A673 (cell line): ENCODE results near the gene STK17A. TPM values are rescaled to one million over a fixed set of nuclear protein-coding genes. Genes with fewer than 3 reads are reported as not detected.

Experiments used
- Bru-seq: library from RNA; stranded (reverse); fragments of 400-500 nt; gene quantifications from one replicate; lab custom pipeline; 2021; lab: Mats Ljungman, UMichigan
- BruChase-seq, 2 experiments: library from RNA; stranded (reverse); fragments of 400-500 nt; gene quantifications; one replicate each; lab custom pipeline; 2021; lab: Mats Ljungman, UMichigan
- BruUV-seq: library from RNA; stranded (reverse); fragments of 400-500 nt; replicated peaks from 2 replicates; lab custom pipeline; 2021; lab: Mats Ljungman, UMichigan
- CTCF ChIA-PET: fragments of 300-600 bp; sonication (Branson Sonifier 250); formaldehyde crosslinking; loops from one replicate; lab custom pipeline; 2022; ENCODE audit warnings: antibody characterized with exemption; lab: Charles Lee
- POLR2A ChIA-PET: fragments of 300-600 bp; sonication (Branson Sonifier 250); formaldehyde crosslinking; loops from one replicate; lab custom pipeline; 2022; ENCODE audit warnings: antibody characterized with exemption; ENCODE audit not compliant: low non-redundant PET; lab: Charles Lee
- DNase-seq: peaks from one replicate; pipeline ENCODE4 v3.0.0-alpha.2; 2015; ENCODE audit warnings: low spot score
- H3K27ac ChIP-seq: fragments of 200-600 bp; sonication (generic); 2 replicates; pipeline ENCODE4 v1.5.1; 2016; ENCODE audit warnings: mixed run types, low read depth, mild to moderate bottlenecking, mixed read lengths, antibody characterized with exemption, low read length; ENCODE audit not compliant: poor library complexity, severe bottlenecking
- H3K27me3 ChIP-seq: fragments of 200-600 bp; sonication (generic); replicated peaks from 2 replicates; pipeline ENCODE4 v1.6.1; 2017; ENCODE audit warnings: mixed run types, low read depth, mild to moderate bottlenecking, mixed read lengths, antibody characterized with exemption, low read length; ENCODE audit not compliant: insufficient read depth, poor library complexity
- H3K36me3 ChIP-seq: fragments of 200-600 bp; sonication (generic); 2 replicates; pipeline ENCODE4 v1.6.1; 2016; ENCODE audit warnings: mixed run types, mild to moderate bottlenecking, mixed read lengths, antibody characterized with exemption, low read length; ENCODE audit not compliant: insufficient read depth, poor library complexity, severe bottlenecking
- H3K4me1 ChIP-seq: fragments of 200-600 bp; sonication (generic); 2 replicates; pipeline ENCODE4 v1.6.1; 2017; ENCODE audit warnings: mixed run types, mild to moderate bottlenecking, mixed read lengths, antibody characterized with exemption, low read length; ENCODE audit not compliant: insufficient read depth, poor library complexity, severe bottlenecking
- H3K4me3 ChIP-seq: fragments of 200-600 bp; sonication (generic); 2 replicates; pipeline ENCODE4 v1.5.1; 2016; ENCODE audit warnings: low read depth, mixed run types, mild to moderate bottlenecking, mixed read lengths, low read length; ENCODE audit not compliant: poor library complexity, severe bottlenecking
- H3K9me3 ChIP-seq: fragments of 200-600 bp; sonication (generic); 2 replicates; pipeline ENCODE4 v1.6.1; 2016; ENCODE audit warnings: mixed run types, low read depth, mild to moderate bottlenecking, mixed read lengths, antibody characterized with exemption, low read length; ENCODE audit not compliant: poor library complexity, severe bottlenecking
- EZH2 ChIP-seq: fragments of 200-600 bp; sonication (generic); IDR thresholded peaks from 2 replicates; pipeline ENCODE4 v1.6.1; 2017; ENCODE audit warnings: borderline replicate concordance, low read depth, mild to moderate bottlenecking, mixed read lengths, antibody characterized with exemption, low read length; ENCODE audit not compliant: poor library complexity, severe bottlenecking
- intact Hi-C: fragments of 100-400 bp; cut with micrococcal nuclease; formaldehyde crosslinking; loops from one replicate; pipeline ENCODE4 v1.10.0; 2022; ENCODE audit not compliant: unreplicated experiment
- long read RNA-seq: library from polyadenylated mRNA; stranded (forward); transcript quantifications from one replicate; pipeline ENCODE4 v2.0.0, GENCODE V29; 2022
- total RNA-seq: library from RNA; stranded (reverse); gene quantifications from 2 replicates; pipeline ENCODE4 v1.2.3, GENCODE V29; 2021
- TF ChIP-seq, protein P1 (sequence below): fragments of 300-800, 200-600 bp; sonication (generic); conservative IDR thresholded peaks from 2 replicates; pipeline ENCODE4 v1.5.1; 2017; ENCODE audit warnings: low read depth, mild to moderate bottlenecking, antibody characterized with exemption, low read length, moderate library complexity, mixed read lengths

The STK17A gene
- total RNA-seq (17.1 and 27.3 TPM in 2 replicates), Bru-seq, nascent RNA (percentile 84 among the genes with signal in this experiment), BruChase-seq, experiment 1, labeled RNA remaining after a 2-hour chase (percentile 76 among the genes with signal in this experiment), BruChase-seq, experiment 2, labeled RNA remaining after a 6-hour chase (percentile 68 among the genes with signal in this experiment)
- long read RNA-seq, transcript STK17A-201 (7 exons, 3,368 nt): major isoform, 35 of 52 reads
- long read RNA-seq, partial matches to known transcripts: 5 of 52 reads
- long read RNA-seq, other reads (novel, unspliced or antisense): 12 of 52 reads

DNA sequence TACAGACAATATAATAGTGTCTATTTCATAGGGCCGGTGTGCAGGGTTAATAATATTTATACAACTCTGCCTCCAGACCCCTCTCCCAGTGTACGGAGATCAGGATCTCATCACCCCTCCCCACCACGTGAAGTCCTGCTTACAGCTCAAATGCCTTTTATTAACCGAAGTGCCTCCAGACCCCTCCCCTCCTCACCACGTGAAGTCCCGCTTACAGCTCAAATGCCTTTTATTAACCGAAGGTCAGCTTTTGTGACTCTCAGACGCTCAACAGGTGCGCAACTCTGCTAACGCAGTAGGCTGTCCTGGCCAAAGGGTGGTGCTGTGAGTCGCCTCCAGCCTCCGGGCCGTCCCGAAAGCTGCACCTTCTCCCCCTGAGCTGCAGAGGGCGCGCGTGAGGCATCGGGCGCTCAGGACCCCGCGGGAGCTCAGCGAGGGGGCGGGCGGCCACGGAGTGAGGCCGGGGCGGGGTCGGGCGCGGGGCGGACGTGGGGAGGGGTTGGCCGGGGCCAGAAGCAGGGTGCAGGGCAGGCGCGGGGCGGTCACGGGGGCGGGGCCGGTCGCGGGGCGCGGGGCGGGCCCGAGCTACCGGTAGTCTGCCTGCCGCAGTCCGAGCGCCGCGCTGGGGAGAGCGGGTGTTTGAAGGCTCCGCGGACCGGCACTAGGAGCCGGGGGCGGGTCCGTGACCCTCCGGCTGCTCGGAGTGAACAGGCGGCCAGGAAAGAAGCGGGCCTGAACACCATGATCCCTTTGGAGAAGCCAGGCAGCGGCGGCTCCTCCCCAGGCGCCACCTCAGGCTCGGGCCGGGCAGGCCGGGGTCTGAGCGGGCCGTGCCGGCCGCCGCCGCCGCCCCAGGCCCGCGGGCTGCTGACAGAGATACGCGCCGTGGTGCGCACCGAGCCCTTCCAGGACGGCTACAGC, at the start of gene STK17A:
Gene STK17A (plus strand): TSS at position 606 of the 921 bp plus-strand sequence. CDS start 136 bp downstream, at position 742.
- peak within 1 kb of the TSS; percentile 89 for H3K4me3 ChIP-seq
- intact Hi-C loops: loop anchor here (1.0 to 2.0 kb wide), 3 partner anchors 118 to 256 kb away; no protein-coding TSS in a partner anchor
- no TSS peak for BruUV-seq
- ChIA-PET CTCF (interaction anchor here (0.5 to 2.3 kb wide), 25 partner anchors 10 to 257 kb away, joined by 3 to 141 read pairs (median 6); no protein-coding TSS in a partner anchor), POLR2A (interaction anchor here (0.6 to 1.0 kb wide), 8 partner anchors 9 to 341 kb away, joined by 3 to 7 read pairs (median 4); no protein-coding TSS in a partner anchor)
- peak; percentile 94 for DNase-seq
- no peaks in the 10 kb centered on the region for H3K9me3 ChIP-seq
- peak within 1 kb of the TSS; percentile 88 for H3K27ac ChIP-seq
- H3K4me1 ChIP-seq: peaks cover 30% of the 10 kb centered on the region
- no peaks in the 10 kb centered on the region for H3K36me3 ChIP-seq
- peaks cover 5% of the 10 kb centered on the region for H3K27me3 ChIP-seq
- TF ChIP-seq, protein P1, sequence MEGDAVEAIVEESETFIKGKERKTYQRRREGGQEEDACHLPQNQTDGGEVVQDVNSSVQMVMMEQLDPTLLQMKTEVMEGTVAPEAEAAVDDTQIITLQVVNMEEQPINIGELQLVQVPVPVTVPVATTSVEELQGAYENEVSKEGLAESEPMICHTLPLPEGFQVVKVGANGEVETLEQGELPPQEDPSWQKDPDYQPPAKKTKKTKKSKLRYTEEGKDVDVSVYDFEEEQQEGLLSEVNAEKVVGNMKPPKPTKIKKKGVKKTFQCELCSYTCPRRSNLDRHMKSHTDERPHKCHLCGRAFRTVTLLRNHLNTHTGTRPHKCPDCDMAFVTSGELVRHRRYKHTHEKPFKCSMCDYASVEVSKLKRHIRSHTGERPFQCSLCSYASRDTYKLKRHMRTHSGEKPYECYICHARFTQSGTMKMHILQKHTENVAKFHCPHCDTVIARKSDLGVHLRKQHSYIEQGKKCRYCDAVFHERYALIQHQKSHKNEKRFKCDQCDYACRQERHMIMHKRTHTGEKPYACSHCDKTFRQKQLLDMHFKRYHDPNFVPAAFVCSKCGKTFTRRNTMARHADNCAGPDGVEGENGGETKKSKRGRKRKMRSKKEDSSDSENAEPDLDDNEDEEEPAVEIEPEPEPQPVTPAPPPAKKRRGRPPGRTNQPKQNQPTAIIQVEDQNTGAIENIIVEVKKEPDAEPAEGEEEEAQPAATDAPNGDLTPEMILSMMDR: peak; percentile 99
- no peak for TF ChIP-seq EZH2

DNA sequence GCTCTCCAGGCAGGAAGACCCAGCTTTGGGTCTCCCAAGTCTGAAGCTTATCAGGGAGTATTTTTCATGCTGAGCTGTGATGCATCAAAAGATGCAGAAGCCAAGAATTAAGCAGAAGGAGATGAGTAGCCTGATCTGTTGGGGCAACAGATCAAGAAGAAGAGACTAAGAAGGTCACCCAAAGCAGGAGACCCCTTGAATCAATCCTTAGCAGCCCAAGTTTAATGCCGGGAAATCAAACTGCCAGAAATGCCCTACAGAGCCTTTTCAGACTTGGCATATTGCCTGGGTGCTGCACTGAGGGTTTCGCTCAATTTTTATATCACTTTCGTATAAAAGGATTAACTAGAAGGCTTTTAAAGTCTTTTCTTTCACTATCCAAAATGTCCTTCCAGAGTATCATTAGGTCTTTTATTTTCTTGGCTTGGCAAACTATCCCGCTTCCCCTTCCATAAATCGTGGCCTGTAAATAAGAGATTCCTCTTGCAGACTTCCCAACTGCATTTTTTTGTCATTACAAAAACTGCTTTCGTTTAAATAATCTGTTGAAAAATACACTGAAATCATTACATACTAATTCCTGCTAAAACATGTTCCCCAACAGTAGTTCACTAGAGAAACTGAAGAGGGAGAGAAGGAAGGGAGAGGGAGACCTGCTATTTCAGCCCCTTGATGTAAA, 49.0 kb upstream of the STK17A start:
- TF ChIP-seq EZH2: no peak
- TF ChIP-seq, protein P1: no peak
- peak; percentile 59 for DNase-seq
- ChIA-PET POLR2A (no interaction called here), CTCF (no interaction called here)
- H3K27me3 ChIP-seq: no peaks in the 10 kb centered on the region
- intact Hi-C loops: no loop called here
- no peaks in the 10 kb centered on the region for H3K36me3 ChIP-seq
- no peak overlapping the region for H3K27ac ChIP-seq
- H3K9me3 ChIP-seq: no peaks in the 10 kb centered on the region
- peaks cover 13% of the 10 kb centered on the region for H3K4me1 ChIP-seq
- no peak overlapping the region for H3K4me3 ChIP-seq
- no TSS peak for BruUV-seq

DNA sequence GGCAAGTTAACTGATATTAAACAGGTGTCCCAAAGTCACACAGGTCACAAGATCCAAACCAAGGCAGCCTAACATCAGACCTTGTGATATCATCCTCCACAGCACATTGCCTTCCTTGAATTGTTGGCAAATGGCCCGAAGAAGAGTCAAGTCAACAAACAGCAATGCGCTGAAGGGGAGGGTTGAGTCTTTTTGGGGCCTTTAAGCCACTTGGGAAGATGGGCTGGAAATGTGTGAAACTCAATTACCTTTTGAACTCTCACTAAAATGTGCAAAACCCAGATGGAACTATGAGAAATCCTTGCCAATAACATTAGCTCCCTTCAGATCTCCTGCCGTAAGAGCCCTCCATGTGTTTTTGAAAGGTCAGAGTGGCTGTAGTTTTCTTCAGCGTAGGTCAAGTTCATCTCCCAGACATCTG, 47.9 kb upstream of the STK17A start:
- Histone ChIP-seq H3K27me3 (no peaks in the 10 kb centered on the region), H3K4me3 (no peak overlapping the region), H3K4me1 (peaks cover 9% of the 10 kb centered on the region), H3K36me3 (no peaks in the 10 kb centered on the region), H3K9me3 (no peaks in the 10 kb centered on the region), H3K27ac (no peak overlapping the region)
- ChIA-PET CTCF (no interaction called here), POLR2A (no interaction called here)
- no TSS peak for BruUV-seq
- DNase-seq: no peak
- intact Hi-C loops: no loop called here
- TF ChIP-seq, protein P1: no peak
- TF ChIP-seq EZH2: no peak
